Ascending aorta (tissue), 2 donors: Measurements from ENCODE around the gene PRKAR2B. TPM values are rescaled to one million over a fixed set of nuclear protein-coding genes. Genes with fewer than 3 reads are reported as not detected.

Source experiments
- DNase-seq, 2 donors: peaks; one replicate each; pipeline ENCODE4 v3.0.0-alpha.2; 2019; ENCODE audit warnings: low spot score in 2 of 2
- H3K27ac ChIP-seq, 2 donors: fragments of 200-600 bp; sonication (generic); one replicate each; pipeline ENCODE4 v1.5.1; 2016 to 2017; ENCODE audit warnings: mild to moderate bottlenecking in 1 of 2
- H3K27me3 ChIP-seq: fragments of 200-600 bp; sonication (generic); one replicate; pipeline ENCODE4 v1.5.1; 2017
- H3K36me3 ChIP-seq, 2 donors: fragments of 200-600 bp; sonication (generic); one replicate each; pipeline ENCODE4 v1.5.1; 2016
- H3K4me1 ChIP-seq, 2 donors: fragments of 200-600 bp; sonication (generic); one replicate each; pipeline ENCODE4 v1.5.1; 2016 to 2017; ENCODE audit warnings: mild to moderate bottlenecking in 1 of 2
- H3K4me3 ChIP-seq, 2 donors: fragments of 200-600 bp; sonication (generic); one replicate each; pipeline ENCODE4 v1.5.1; 2016 to 2017; ENCODE audit warnings: mild to moderate bottlenecking in 1 of 2
- H3K9me3 ChIP-seq, 2 donors: fragments of 200-600 bp; sonication (generic); one replicate each; pipeline ENCODE4 v1.5.1; 2016
- CTCF ChIP-seq, 3 experiments: fragments of 200-600 bp in 2 of 3; fragments of 450-650 bp in 1 of 3; sonication (generic) in 2 of 3; IDR thresholded peaks; one replicate each; pipeline ENCODE4 v1.5.1; 2016 to 2019; ENCODE audit warnings: antibody characterized with exemption in 3 of 3, mild to moderate bottlenecking in 1 of 3, moderate library complexity in 1 of 3
- intact Hi-C: fragments of 100-400 bp; cut with DNase I; formaldehyde crosslinking; loops from one replicate; pipeline ENCODE4 v1.15.1; 2023
- total RNA-seq: library from RNA; depleted of rRNA; stranded (reverse); fragments of >200 nt; gene quantifications from one replicate; pipeline ENCODE4 v1.1.0, GENCODE V29; 2016

The PRKAR2B gene
- total RNA-seq, 1 donor from 2014 or later: 10.5 TPM

GRCh38 chr7:107012691-107013090 lies 31.8 kb upstream of the PRKAR2B start:
- Histone ChIP-seq H3K27me3 (no peaks in the 10 kb centered on the region), H3K9me3 (no peaks in the 10 kb centered on the region), H3K36me3 (no peaks in the 10 kb centered on the region), H3K27ac (no peak overlapping the region), H3K4me3 (no peak overlapping the region), H3K4me1 (no peaks in the 10 kb centered on the region)
- no peak for DNase-seq
- TF ChIP-seq CTCF (IDR thresholded peaks at IDR 0.05): no peak
- intact Hi-C loops: no loop called here

DNA sequence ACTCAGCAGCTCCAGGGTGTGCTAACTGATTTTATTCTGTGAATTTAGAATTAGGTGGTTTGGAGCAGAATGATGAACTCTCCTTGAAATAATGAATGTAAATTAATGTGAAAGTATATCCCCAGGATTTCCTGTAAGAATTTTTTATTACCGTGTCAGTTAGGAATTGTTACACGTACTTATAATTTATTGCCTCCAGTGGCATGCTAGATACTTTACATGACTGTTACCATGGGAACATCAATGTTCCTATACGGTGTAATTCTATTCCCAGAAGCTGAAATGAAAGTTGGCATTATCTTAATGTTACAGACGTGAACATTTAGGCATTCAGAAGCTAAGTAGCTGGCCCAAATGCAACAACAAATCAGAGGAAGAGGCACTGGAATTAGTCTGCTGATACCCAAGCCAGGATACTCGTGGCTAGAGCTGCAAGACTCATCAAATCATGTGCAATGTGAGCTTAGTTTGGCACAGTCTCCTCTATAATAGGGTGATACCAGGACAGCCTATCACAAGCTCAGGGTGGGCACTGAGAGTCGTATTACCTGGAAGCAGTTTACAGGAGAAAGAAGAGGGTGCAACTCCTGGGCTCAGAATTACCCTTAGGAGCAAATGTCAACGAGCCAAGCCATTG lies 30.0 kb upstream of the PRKAR2B start:
- Histone ChIP-seq H3K27me3 (no peaks in the 10 kb centered on the region), H3K36me3 (no peaks in the 10 kb centered on the region), H3K4me3 (no peak overlapping the region), H3K4me1 (no peaks in the 10 kb centered on the region), H3K9me3 (no peaks in the 10 kb centered on the region), H3K27ac (no peak overlapping the region)
- intact Hi-C loops: no loop called here
- DNase-seq: no peak
- no peak for TF ChIP-seq CTCF (IDR thresholded peaks at IDR 0.05)

- H3K4me1 ChIP-seq: no peaks in the 10 kb centered on the region
- no peaks in the 10 kb centered on the region for H3K36me3 ChIP-seq
- TF ChIP-seq CTCF (IDR thresholded peaks at IDR 0.05): no peak
- no peaks in the 10 kb centered on the region for H3K27me3 ChIP-seq
- H3K27ac ChIP-seq: no peak overlapping the region
- intact Hi-C loops: no loop called here
- no peak for DNase-seq
- no peak overlapping the region for H3K4me3 ChIP-seq
- H3K9me3 ChIP-seq: no peaks in the 10 kb centered on the region
These were observed 28.2 kb upstream of the PRKAR2B start for GRCh38 chr7:107016312-107016711.

DNA sequence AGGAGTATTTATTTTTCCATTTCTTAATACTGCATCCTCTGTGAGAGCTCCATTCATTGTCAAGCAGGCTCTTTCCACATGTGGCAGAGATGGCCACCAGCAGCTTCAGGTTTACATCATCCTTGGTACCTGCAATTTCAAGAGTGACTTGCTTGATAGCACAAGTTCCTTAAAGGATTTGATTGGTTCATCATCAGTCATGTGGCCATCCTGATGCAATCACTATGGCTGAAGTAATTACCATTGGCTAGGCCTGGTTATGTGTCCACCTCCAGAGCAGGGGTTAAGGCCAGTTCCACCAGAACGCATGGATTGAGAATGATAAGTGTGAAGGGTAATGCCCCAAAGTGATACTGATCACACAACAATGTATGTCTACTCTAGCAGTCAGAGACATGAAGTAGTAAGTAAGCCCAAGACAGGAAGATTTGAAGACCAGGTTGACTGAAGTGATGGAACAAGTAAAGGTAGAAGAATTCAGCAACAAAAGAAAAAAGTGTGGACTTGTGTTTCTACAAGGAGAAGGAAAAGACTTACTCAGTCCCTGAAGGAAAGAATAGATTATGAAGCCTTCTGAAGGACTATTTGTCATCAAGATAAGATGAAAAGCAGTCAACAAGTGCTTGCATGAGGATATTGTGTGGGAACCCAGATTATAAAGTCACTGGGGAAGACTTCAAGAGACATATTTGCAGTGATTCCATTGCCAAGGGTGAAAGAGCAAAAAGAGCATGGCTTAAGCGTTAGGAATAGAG lies 26.4 kb upstream of the PRKAR2B start:
- no peak for TF ChIP-seq CTCF (IDR thresholded peaks at IDR 0.05)
- no peaks in the 10 kb centered on the region for H3K4me1 ChIP-seq
- intact Hi-C loops: no loop called here
- no peaks in the 10 kb centered on the region for H3K9me3 ChIP-seq
- DNase-seq: no peak
- H3K4me3 ChIP-seq: no peak overlapping the region
- H3K27ac ChIP-seq: no peak overlapping the region
- H3K27me3 ChIP-seq: no peaks in the 10 kb centered on the region
- H3K36me3 ChIP-seq: no peaks in the 10 kb centered on the region

- Histone ChIP-seq H3K4me1 (no peaks in the 10 kb centered on the region), H3K36me3 (no peaks in the 10 kb centered on the region), H3K27ac (no peak overlapping the region), H3K27me3 (no peaks in the 10 kb centered on the region), H3K4me3 (no peak overlapping the region), H3K9me3 (no peaks in the 10 kb centered on the region)
- TF ChIP-seq CTCF (IDR thresholded peaks at IDR 0.05): no peak
- intact Hi-C loops: no loop called here
- no peak for DNase-seq
These were observed 24.1 kb upstream of the PRKAR2B start for GRCh38 chr7:107020400-107020799.
